HepG2 (cell line): Measurements from ENCODE around the gene MDH2. TPM values are rescaled to one million over a fixed set of nuclear protein-coding genes. Genes with fewer than 3 reads are reported as not detected.

ENCODE experiments used
- CAMTA2 ChIP-seq: sonication (generic); formaldehyde crosslinking; IDR thresholded peaks from 2 replicates; pipeline ENCODE4 v1.4.0; 2020; ENCODE audit warnings: mild to moderate bottlenecking, missing genetic modification reagents, borderline replicate concordance
- CREM ChIP-seq, 2 experiments: sonication (generic) in 1 of 2; formaldehyde crosslinking in 1 of 2; IDR thresholded peaks; 2 replicates each; pipeline versions ENCODE4 v1.4.0 to v1.6.1; 2016 to 2020; ENCODE audit warnings: antibody characterized with exemption in 1 of 2, mild to moderate bottlenecking in 1 of 2, missing genetic modification reagents in 1 of 2
- DMAP1 ChIP-seq: IDR thresholded peaks from 2 replicates; pipeline ENCODE4 v1.6.1; 2016
- ELF4 ChIP-seq: sonication (generic); formaldehyde crosslinking; IDR thresholded peaks from 2 replicates; pipeline ENCODE4 v1.5.0; 2020; ENCODE audit warnings: missing genetic modification reagents, mild to moderate bottlenecking, moderate library complexity, borderline replicate concordance
- IRF2 ChIP-seq: IDR thresholded peaks from 2 replicates; pipeline ENCODE4 v1.6.1; 2018; ENCODE audit warnings: missing genetic modification reagents, missing compliant biosample characterization
- NKX3-1 ChIP-seq: sonication (generic); formaldehyde crosslinking; IDR thresholded peaks from 2 replicates; pipeline ENCODE4 v1.5.0; 2020; ENCODE audit warnings: missing genetic modification reagents
- POLR2AphosphoS5 ChIP-seq: IDR thresholded peaks from 2 replicates; pipeline ENCODE4 v1.6.1; 2012; ENCODE audit warnings: low read depth, low read length
- REPIN1 ChIP-seq: sonication (generic); formaldehyde crosslinking; IDR thresholded peaks from 2 replicates; pipeline ENCODE4 v1.8.0; 2022; ENCODE audit warnings: missing genetic modification reagents, low read depth, mild to moderate bottlenecking, borderline replicate concordance
- SALL1 ChIP-seq: sonication (generic); formaldehyde crosslinking; IDR thresholded peaks from 2 replicates; pipeline ENCODE4 v1.8.0; 2022; ENCODE audit warnings: mild to moderate bottlenecking, missing genetic modification reagents
- TMF1 ChIP-seq: sonication (generic); formaldehyde crosslinking; IDR thresholded peaks from 2 replicates; pipeline ENCODE4 v1.8.1; 2022; ENCODE audit warnings: low read depth, missing genetic modification reagents
- ZKSCAN5 ChIP-seq: sonication (generic); formaldehyde crosslinking; IDR thresholded peaks from 2 replicates; pipeline ENCODE4 v1.5.1; 2020; ENCODE audit warnings: mild to moderate bottlenecking, missing genetic modification reagents
- ZMYM4 ChIP-seq: sonication (generic); formaldehyde crosslinking; IDR thresholded peaks from 2 replicates; pipeline ENCODE4 v1.8.1; 2023; ENCODE audit warnings: mild to moderate bottlenecking, missing genetic modification reagents
- ZNF432 ChIP-seq: sonication (generic); formaldehyde crosslinking; IDR thresholded peaks from 2 replicates; pipeline ENCODE4 v1.5.0; 2020; ENCODE audit warnings: missing genetic modification reagents, mild to moderate bottlenecking, borderline replicate concordance
- ZNF446 ChIP-seq: sonication (generic); formaldehyde crosslinking; IDR thresholded peaks from 2 replicates; pipeline ENCODE4 v1.5.0; 2020; ENCODE audit warnings: mild to moderate bottlenecking, missing genetic modification reagents
- ZNF451 ChIP-seq: sonication (generic); formaldehyde crosslinking; IDR thresholded peaks from 2 replicates; pipeline ENCODE4 v1.5.0; 2020; ENCODE audit warnings: mild to moderate bottlenecking, missing genetic modification reagents
- ZNF501 ChIP-seq: sonication (generic); formaldehyde crosslinking; IDR thresholded peaks from 2 replicates; pipeline ENCODE4 v1.5.1; 2020; ENCODE audit warnings: mild to moderate bottlenecking, moderate library complexity, missing genetic modification reagents
- polyA plus RNA-seq, 8 experiments: library from polyadenylated mRNA; depleted of rRNA in 3 of 8; stranded (reverse) in 7 of 8; unstranded in 1 of 8; fragments of >200 nt; fragmentation: Illumina TruSeq in 4 of 8; extraction: Trizol in 4 of 8; gene quantifications; 2 replicates each; pipeline versions ENCODE4 v1.2.1 to v1.2.3, GENCODE V29; 2011 to 2016; ENCODE audit warnings: low read depth in 4 of 8, missing spikeins in 1 of 8, mixed read lengths in 1 of 8; ENCODE audit not compliant: insufficient read depth in 1 of 8
- total RNA-seq, 5 experiments: library from RNA; depleted of rRNA; stranded (reverse); fragments of >200 nt; fragmentation: Illumina TruSeq; extraction: Trizol; gene quantifications; 2 replicates each; pipeline ENCODE4 v1.2.3, GENCODE V29; 2016; ENCODE audit warnings: low read depth in 1 of 5
- TF ChIP-seq, protein P1 (sequence below): sonication (generic); formaldehyde crosslinking; IDR thresholded peaks from 2 replicates; pipeline ENCODE4 v1.5.0; 2020; ENCODE audit warnings: mild to moderate bottlenecking, missing genetic modification reagents, borderline replicate concordance
- TF ChIP-seq, protein P2 (sequence below): sonication (generic); formaldehyde crosslinking; IDR thresholded peaks from 2 replicates; pipeline ENCODE4 v1.8.1; 2023; ENCODE audit warnings: missing genetic modification reagents, mild to moderate bottlenecking, borderline replicate concordance
- TF ChIP-seq, protein P3 (sequence below): sonication (generic); formaldehyde crosslinking; IDR thresholded peaks from 2 replicates; pipeline ENCODE4 v1.4.0; 2020; ENCODE audit warnings: low read depth, mild to moderate bottlenecking, missing genetic modification reagents
- TF ChIP-seq, protein P4 (sequence below): sonication (generic); formaldehyde crosslinking; IDR thresholded peaks from 2 replicates; pipeline ENCODE4 v1.4.0; 2020; ENCODE audit warnings: missing genetic modification reagents

The MDH2 gene
- total and polyA plus RNA-seq, 2 of the 13 experiments (the other 11 are each of a cell fraction or from before 2014, with no cell fraction given), result 81.4 to 90.3 TPM

DNA sequence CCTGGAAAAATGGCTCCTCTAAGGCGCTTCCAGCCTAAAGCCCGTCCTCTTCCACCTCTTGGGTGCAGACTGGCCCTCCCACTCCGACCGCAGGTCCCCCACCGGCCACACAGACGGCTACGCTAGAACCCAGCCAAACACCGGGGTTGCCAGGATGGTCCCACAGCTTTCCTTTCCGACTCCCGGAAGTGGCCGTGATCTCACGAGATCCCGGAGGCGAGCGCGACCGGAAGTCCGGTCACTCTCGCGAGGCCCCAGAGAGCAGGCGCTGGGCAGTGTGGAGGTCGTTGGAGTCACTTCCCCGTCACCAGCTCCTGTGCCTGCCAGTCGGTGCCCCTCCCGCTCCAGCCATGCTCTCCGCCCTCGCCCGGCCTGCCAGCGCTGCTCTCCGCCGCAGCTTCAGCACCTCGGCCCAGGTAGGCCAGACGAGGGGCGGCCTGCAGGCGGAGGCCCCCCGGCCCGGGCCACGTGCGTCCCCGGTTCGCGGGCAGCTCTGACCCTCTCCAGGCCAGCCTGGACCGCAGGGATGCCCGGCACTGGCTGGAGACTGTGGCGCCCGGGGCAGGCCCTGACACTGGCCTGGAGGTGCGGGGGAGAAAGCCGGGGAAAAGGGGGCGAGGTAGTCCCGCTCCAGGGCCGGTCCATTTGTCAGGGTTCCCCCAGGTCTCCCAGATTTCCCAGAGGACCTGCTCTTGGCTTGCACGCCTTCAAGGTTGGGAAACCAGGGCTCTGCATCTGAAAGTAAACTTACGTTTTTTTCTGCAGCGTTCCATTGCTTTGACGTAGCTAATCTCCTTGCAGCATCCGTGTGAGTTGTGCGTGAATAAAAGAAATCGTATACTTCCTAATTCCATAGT lies at the start of gene MDH2, which contains the start of gene STYXL1 (continued):
- TF ChIP-seq, protein P1, sequence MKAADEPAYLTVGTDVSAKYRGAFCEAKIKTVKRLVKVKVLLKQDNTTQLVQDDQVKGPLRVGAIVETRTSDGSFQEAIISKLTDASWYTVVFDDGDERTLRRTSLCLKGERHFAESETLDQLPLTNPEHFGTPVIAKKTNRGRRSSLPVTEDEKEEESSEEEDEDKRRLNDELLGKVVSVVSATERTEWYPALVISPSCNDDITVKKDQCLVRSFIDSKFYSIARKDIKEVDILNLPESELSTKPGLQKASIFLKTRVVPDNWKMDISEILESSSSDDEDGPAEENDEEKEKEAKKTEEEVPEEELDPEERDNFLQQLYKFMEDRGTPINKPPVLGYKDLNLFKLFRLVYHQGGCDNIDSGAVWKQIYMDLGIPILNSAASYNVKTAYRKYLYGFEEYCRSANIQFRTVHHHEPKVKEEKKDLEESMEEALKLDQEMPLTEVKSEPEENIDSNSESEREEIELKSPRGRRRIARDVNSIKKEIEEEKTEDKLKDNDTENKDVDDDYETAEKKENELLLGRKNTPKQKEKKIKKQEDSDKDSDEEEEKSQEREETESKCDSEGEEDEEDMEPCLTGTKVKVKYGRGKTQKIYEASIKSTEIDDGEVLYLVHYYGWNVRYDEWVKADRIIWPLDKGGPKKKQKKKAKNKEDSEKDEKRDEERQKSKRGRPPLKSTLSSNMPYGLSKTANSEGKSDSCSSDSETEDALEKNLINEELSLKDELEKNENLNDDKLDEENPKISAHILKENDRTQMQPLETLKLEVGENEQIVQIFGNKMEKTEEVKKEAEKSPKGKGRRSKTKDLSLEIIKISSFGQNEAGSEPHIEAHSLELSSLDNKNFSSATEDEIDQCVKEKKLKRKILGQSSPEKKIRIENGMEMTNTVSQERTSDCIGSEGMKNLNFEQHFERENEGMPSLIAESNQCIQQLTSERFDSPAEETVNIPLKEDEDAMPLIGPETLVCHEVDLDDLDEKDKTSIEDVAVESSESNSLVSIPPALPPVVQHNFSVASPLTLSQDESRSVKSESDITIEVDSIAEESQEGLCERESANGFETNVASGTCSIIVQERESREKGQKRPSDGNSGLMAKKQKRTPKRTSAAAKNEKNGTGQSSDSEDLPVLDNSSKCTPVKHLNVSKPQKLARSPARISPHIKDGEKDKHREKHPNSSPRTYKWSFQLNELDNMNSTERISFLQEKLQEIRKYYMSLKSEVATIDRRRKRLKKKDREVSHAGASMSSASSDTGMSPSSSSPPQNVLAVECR, result peak; percentile 99
- TF ChIP-seq ZMYM4 (CRISPR knock-in tag) (peak; percentile 95), IRF2 (peak; percentile 90), POLR2AphosphoS5 (peak; percentile 89), ELF4 (peak; percentile 91; the same call in 1 of the 2 replicates), TMF1 (CRISPR knock-in tag) (peak; percentile 51; the same call in 1 of the 2 replicates), ZNF501 (CRISPR knock-in tag) (peak; percentile 87), ZKSCAN5 (CRISPR knock-in tag) (no peak), ZNF432 (CRISPR knock-in tag) (no peak), ZNF451 (CRISPR knock-in tag) (peak; percentile 82), DMAP1 (CRISPR knock-in tag) (peak; percentile 97), NKX3-1 (CRISPR knock-in tag) (no peak), CREM (IDR thresholded peaks at IDR 0.05) (peak; percentile 68), CREM (CRISPR knock-in tag; IDR thresholded peaks at IDR 0.05) (no peak), REPIN1 (CRISPR knock-in tag) (peak; percentile 77; the same call in 1 of the 2 replicates), ZNF446 (CRISPR knock-in tag) (0 out of 2 replicates have a peak, but pooled peaks have one; percentile 57), SALL1 (CRISPR knock-in tag) (peak; percentile 88), CAMTA2 (CRISPR knock-in tag) (0 out of 2 replicates have a peak, but pooled peaks have one; percentile 46)
- TF ChIP-seq, protein P2, sequence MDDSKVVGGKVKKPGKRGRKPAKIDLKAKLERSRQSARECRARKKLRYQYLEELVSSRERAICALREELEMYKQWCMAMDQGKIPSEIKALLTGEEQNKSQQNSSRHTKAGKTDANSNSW (CRISPR knock-in tag), result no peak
- TF ChIP-seq, protein P3, sequence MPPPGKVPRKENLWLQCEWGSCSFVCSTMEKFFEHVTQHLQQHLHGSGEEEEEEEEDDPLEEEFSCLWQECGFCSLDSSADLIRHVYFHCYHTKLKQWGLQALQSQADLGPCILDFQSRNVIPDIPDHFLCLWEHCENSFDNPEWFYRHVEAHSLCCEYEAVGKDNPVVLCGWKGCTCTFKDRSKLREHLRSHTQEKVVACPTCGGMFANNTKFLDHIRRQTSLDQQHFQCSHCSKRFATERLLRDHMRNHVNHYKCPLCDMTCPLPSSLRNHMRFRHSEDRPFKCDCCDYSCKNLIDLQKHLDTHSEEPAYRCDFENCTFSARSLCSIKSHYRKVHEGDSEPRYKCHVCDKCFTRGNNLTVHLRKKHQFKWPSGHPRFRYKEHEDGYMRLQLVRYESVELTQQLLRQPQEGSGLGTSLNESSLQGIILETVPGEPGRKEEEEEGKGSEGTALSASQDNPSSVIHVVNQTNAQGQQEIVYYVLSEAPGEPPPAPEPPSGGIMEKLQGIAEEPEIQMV (CRISPR knock-in tag), result no peak
- TF ChIP-seq, protein P4, sequence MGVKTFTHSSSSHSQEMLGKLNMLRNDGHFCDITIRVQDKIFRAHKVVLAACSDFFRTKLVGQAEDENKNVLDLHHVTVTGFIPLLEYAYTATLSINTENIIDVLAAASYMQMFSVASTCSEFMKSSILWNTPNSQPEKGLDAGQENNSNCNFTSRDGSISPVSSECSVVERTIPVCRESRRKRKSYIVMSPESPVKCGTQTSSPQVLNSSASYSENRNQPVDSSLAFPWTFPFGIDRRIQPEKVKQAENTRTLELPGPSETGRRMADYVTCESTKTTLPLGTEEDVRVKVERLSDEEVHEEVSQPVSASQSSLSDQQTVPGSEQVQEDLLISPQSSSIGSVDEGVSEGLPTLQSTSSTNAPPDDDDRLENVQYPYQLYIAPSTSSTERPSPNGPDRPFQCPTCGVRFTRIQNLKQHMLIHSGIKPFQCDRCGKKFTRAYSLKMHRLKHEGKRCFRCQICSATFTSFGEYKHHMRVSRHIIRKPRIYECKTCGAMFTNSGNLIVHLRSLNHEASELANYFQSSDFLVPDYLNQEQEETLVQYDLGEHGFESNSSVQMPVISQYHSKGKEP (CRISPR knock-in tag), result 0 out of 2 replicates have a peak, but pooled peaks have one; percentile 79
